Endodermal cell (in vitro differentiated cells): ENCODE data around the gene ALS2. TPM values are rescaled to one million over a fixed set of nuclear protein-coding genes. Genes with fewer than 3 reads are reported as not detected.

ENCODE experiments used
- DNase-seq: peaks from one replicate; pipeline ENCODE4 v3.0.0-alpha.2; 2017
- H3K27ac ChIP-seq: 2 replicates; pipeline ENCODE4 v1.5.1; 2013; ENCODE audit warnings: mild to moderate bottlenecking, low read depth, low read length, moderate library complexity
- H3K27me3 ChIP-seq: 2 replicates; pipeline ENCODE4 v1.6.1; 2013; ENCODE audit warnings: mild to moderate bottlenecking, low read length, moderate library complexity; ENCODE audit not compliant: insufficient read depth, control insufficient read depth, poor library complexity, severe bottlenecking
- H3K36me3 ChIP-seq: 2 replicates; pipeline ENCODE4 v1.7.0; 2013; ENCODE audit warnings: mild to moderate bottlenecking, low read length, moderate library complexity; ENCODE audit not compliant: control insufficient read depth, insufficient read depth
- H3K4me1 ChIP-seq: one replicate; pipeline ENCODE4 v1.7.0; 2013; ENCODE audit warnings: low read length; ENCODE audit not compliant: control insufficient read depth, insufficient read depth
- H3K4me3 ChIP-seq: 2 replicates; pipeline ENCODE4 v1.5.1; 2013; ENCODE audit warnings: mild to moderate bottlenecking, low read length, moderate library complexity
- H3K9ac ChIP-seq: 2 replicates; pipeline ENCODE4 v1.6.1; 2013; ENCODE audit warnings: mild to moderate bottlenecking, low read length, moderate library complexity; ENCODE audit not compliant: poor library complexity, severe bottlenecking; ENCODE audit errors: extremely low read depth
- H3K9me3 ChIP-seq: 2 replicates; pipeline ENCODE4 v1.6.1; 2013; ENCODE audit warnings: mild to moderate bottlenecking, low read length, moderate library complexity; ENCODE audit not compliant: control insufficient read depth
- H3K27ac Mint-ChIP-seq: 2 replicates; pipeline ENCODE4 v1.8.0; 2020; ENCODE audit warnings: mixed read lengths
- H3K27me3 Mint-ChIP-seq: 2 replicates; pipeline ENCODE4 v1.8.0; 2021; ENCODE audit warnings: mild to moderate bottlenecking, mixed read lengths; ENCODE audit not compliant: insufficient read depth
- H3K36me3 Mint-ChIP-seq: 2 replicates; pipeline ENCODE4 v1.8.0; 2020; ENCODE audit warnings: low read depth, mixed read lengths
- H3K4me1 Mint-ChIP-seq: 2 replicates; pipeline ENCODE4 v1.8.0; 2020; ENCODE audit warnings: mixed read lengths
- H3K4me3 Mint-ChIP-seq: 2 replicates; pipeline ENCODE4 v1.8.0; 2020; ENCODE audit warnings: mild to moderate bottlenecking, moderate library complexity, mixed read lengths
- H3K9me3 Mint-ChIP-seq: 2 replicates; pipeline ENCODE4 v1.8.0; 2020; ENCODE audit warnings: mild to moderate bottlenecking, mixed read lengths
- CTCF ChIP-seq: fragments of 200-600 bp; sonication (generic); conservative IDR thresholded peaks from 2 replicates; pipeline ENCODE4 v1.5.0; 2021; ENCODE audit warnings: antibody characterized with exemption, mild to moderate bottlenecking
- WGBS, 2 experiments: methylation state at CpG; one replicate each; pipeline versions ENCODE4 v1.1.5 to v1.1.7; 2013; ENCODE audit warnings: missing lambda C conversion rate in 2 of 2, mixed read lengths in 1 of 2; ENCODE audit not compliant: insufficient coverage in 1 of 2, insufficient read length in 1 of 2; 5-methylcytosine and 5-hydroxymethylcytosine counted together
- total RNA-seq, 2 donors: library from RNA; stranded (reverse); fragmentation: NEBNext Ultra II Directional in 1 of 2; extraction: Animal tissue kit (Norgen Biotek cat#: 25700) in 1 of 2; gene quantifications; 2 replicates in 1 of 2; 3 replicates in 1 of 2; pipeline ENCODE4 v1.2.1, GENCODE V29; 2021

ALS2 gene
- total RNA-seq, 2 donors from 2014 or later: 56.6 to 58.5 TPM

GRCh38 chr2:201685156-201685555, 95.6 kb downstream of the ALS2 start:
- DNase-seq: no peak
- no peak overlapping the region for H3K9ac ChIP-seq
- no peaks in the 10 kb centered on the region for H3K27me3 Mint-ChIP-seq
- H3K36me3 Mint-ChIP-seq: no peaks in the 10 kb centered on the region
- no peaks in the 10 kb centered on the region for H3K27me3 ChIP-seq
- 80 to 90% methylated on average over 1 to 3 of the region's 3 CpGs for WGBS, 2 experiments
- H3K36me3 ChIP-seq: no peaks in the 10 kb centered on the region
- H3K27ac ChIP-seq: no peak overlapping the region
- no peaks in the 10 kb centered on the region for H3K9me3 Mint-ChIP-seq
- no peak overlapping the region for H3K4me3 Mint-ChIP-seq
- H3K27ac Mint-ChIP-seq: no peak overlapping the region
- peaks cover 6% of the 10 kb centered on the region for H3K4me1 Mint-ChIP-seq
- H3K9me3 ChIP-seq: no peaks in the 10 kb centered on the region
- H3K4me3 ChIP-seq: no peak overlapping the region
- TF ChIP-seq CTCF: no peak
- H3K4me1 ChIP-seq: no peaks in the 10 kb centered on the region

GRCh38 chr2:201680743-201681142, 100.0 kb downstream of the ALS2 start:
- no peak overlapping the region for H3K4me3 Mint-ChIP-seq

GRCh38 chr2:201678401-201678800, 102.3 kb downstream of the ALS2 start:
- WGBS, 2 experiments: 51 to 88% methylated on average over 3 to 6 of the region's 6 CpGs
- H3K4me1 Mint-ChIP-seq: peaks cover 6% of the 10 kb centered on the region
- H3K36me3 Mint-ChIP-seq: no peaks in the 10 kb centered on the region
- H3K27ac Mint-ChIP-seq: no peak overlapping the region
- Histone ChIP-seq H3K4me3 (no peak overlapping the region), H3K4me1 (no peaks in the 10 kb centered on the region), H3K27ac (no peak overlapping the region), H3K9ac (no peak overlapping the region), H3K36me3 (no peaks in the 10 kb centered on the region), H3K9me3 (no peaks in the 10 kb centered on the region), H3K27me3 (no peaks in the 10 kb centered on the region)
- TF ChIP-seq CTCF: no peak
- no peaks in the 10 kb centered on the region for H3K27me3 Mint-ChIP-seq
- no peak for DNase-seq
- no peaks in the 10 kb centered on the region for H3K9me3 Mint-ChIP-seq
- H3K4me3 Mint-ChIP-seq: no peak overlapping the region

More at GRCh38 chr2:201680743-201681142, 100.0 kb downstream of the ALS2 start:
- Mint-ChIP-seq H3K27ac (no peak overlapping the region), H3K9me3 (no peaks in the 10 kb centered on the region), H3K36me3 (no peaks in the 10 kb centered on the region), H3K27me3 (no peaks in the 10 kb centered on the region), H3K4me1 (no peaks in the 10 kb centered on the region)
- peak; percentile 90 for TF ChIP-seq CTCF
- Histone ChIP-seq H3K4me3 (no peak overlapping the region), H3K4me1 (no peaks in the 10 kb centered on the region), H3K36me3 (no peaks in the 10 kb centered on the region), H3K27ac (no peak overlapping the region), H3K9me3 (no peaks in the 10 kb centered on the region), H3K9ac (no peak overlapping the region), H3K27me3 (no peaks in the 10 kb centered on the region)
- peak; percentile 90 for DNase-seq
- 35 to 56% methylated on average over 6 to 9 of the region's 9 CpGs for WGBS, 2 experiments
